HFF-Myc (cell line): ENCODE data around the gene HOXA1.

Experiments
- DNase-seq: peaks from one replicate; pipeline ENCODE4 v3.0.0-alpha.2; 2011; ENCODE audit warnings: low read depth; ENCODE audit errors: extremely low read depth
- H3K4me3 ChIP-seq: replicated peaks from 2 replicates; pipeline ENCODE4 v1.5.1; 2011; ENCODE audit warnings: low read depth, mild to moderate bottlenecking, control low read depth, low read length
- TF ChIP-seq, protein P1 (sequence below): IDR thresholded peaks from 2 replicates; pipeline ENCODE4 v1.5.1; 2012; ENCODE audit warnings: mild to moderate bottlenecking, low read depth, low read length, control low read depth; ENCODE audit errors: missing control alignments

Gene HOXA1

DNA sequence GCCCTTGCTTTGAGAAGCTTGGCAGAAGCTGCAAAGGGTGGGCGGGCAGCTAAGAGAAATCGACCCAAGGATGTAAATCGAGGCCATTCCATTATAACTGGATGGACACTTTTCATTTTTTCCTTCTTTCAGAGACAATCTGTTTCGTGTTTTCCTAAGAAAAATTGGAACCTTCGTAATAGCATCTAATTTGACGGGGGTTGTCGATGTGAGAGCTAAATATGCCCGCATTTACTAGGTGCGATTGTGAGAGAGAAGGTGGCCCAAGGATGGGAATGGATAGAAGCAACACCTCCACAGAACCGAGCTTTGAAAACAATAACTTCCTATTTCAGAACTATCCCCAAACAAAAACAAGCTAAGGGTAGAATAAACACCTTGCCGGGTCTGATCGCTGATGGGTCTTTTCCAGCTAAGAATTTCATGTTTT, 35.6 kb upstream of the HOXA1 start:
- TF ChIP-seq, protein P1, sequence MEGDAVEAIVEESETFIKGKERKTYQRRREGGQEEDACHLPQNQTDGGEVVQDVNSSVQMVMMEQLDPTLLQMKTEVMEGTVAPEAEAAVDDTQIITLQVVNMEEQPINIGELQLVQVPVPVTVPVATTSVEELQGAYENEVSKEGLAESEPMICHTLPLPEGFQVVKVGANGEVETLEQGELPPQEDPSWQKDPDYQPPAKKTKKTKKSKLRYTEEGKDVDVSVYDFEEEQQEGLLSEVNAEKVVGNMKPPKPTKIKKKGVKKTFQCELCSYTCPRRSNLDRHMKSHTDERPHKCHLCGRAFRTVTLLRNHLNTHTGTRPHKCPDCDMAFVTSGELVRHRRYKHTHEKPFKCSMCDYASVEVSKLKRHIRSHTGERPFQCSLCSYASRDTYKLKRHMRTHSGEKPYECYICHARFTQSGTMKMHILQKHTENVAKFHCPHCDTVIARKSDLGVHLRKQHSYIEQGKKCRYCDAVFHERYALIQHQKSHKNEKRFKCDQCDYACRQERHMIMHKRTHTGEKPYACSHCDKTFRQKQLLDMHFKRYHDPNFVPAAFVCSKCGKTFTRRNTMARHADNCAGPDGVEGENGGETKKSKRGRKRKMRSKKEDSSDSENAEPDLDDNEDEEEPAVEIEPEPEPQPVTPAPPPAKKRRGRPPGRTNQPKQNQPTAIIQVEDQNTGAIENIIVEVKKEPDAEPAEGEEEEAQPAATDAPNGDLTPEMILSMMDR: no peak
- H3K4me3 ChIP-seq: peak overlapping the region; percentile 42
- no peak for DNase-seq

GRCh38 chr7:27130540-27131389, 35.0 kb upstream of the HOXA1 start, which contains the start of gene HOXA4:
TSS of gene HOXA4 (minus strand) at chr7:27130757. CDS start at chr7:27130733, 24 bp downstream.
- TF ChIP-seq, protein P1: no peak
- peak within 1 kb of the TSS; percentile 42 for H3K4me3 ChIP-seq
- DNase-seq: no peak

DNA sequence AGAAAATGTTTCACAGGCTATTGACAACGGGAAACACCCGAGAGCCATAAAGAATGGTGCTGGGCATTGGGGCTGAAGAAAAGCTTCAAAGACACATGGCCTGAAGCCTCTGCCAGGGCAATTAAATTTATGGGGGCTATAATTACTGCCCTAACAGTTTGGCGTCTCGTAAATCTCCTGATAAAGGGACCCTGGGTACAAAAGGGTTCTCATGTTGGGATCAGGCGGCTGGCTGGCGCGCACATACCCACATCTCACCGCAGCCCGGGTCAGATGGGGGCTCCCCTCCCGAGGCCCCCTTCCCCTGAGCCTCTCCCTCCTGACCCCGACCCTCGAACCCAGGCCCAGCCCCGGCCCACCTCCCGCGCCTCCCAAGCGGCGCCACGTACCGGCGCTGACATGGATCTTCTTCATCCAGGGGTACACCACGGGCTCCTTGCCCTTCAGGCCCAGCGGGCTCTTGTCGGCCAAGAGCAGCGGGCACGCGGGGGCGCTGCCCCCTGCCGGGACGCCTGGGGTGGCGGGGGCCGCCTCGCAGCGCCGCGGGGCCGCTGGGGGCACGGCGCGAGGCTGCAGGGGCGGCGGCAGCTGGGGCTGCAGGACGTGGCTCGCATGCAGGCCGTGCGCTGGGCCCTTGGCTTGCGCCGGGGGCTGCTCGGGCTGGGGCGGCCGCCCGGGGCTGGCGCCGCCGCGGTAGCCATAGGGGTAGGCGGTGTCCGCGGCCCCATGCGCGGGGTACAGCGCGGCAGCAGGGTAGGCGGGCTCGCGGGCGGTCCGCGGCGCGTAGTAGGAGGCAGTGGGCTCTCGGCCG, 34.1 kb upstream of the HOXA1 start:
- TF ChIP-seq, protein P1: no peak
- 0 out of 2 replicates have a peak overlapping the region, but pooled peaks have one; percentile 42 for H3K4me3 ChIP-seq
- no peak for DNase-seq

DNA sequence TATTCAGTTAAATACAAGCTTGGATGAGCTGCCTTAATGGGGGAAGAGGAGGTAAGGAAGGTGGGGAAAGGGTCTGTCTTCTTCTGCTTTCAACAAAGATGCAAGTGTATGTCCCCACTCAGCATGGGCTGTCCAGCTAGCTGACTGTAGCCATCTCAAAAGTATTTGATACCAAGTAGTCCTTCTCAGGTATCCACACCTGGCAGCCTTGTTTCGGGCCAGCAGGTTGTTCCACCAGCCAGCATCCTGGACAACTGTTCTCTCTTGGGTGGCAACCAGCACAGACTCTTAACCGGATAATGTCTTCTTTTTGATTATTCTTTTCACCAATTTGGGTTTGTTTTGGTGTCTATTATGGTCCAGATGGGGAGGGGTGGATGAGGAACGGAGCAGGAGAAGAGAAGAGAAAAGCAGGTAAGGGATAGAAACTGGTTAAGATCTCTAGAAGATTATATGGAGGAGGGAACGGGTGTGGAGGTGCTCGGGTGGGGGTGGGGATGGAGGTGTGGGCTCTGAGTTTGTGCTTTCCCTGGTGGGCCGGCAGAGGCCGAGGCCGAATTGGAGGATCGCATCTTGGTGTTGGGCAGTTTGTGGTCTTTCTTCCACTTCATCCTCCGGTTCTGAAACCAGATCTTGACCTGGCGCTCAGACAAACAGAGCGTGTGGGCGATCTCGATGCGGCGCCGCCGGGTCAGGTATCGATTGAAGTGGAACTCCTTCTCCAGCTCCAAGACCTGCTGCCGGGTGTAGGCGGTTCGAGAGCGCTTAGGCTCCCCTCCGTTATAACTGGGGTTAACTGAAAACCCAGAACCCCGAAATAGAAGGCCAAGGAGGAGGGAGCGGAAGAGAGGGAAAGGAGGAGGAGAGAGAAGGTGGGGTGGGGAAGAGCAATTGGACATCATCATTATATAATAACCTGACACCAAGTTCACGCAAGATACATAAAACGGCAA, 33.3 kb upstream of the HOXA1 start:
- no peak overlapping the region for H3K4me3 ChIP-seq
- no peak for DNase-seq
- TF ChIP-seq, protein P1: no peak

GRCh38 chr7:27128034-27128433, 32.2 kb upstream of the HOXA1 start:
- no peak for DNase-seq
- TF ChIP-seq, protein P1: no peak
- H3K4me3 ChIP-seq: no peak overlapping the region
